Neural cell (in vitro differentiated cells): ENCODE measurements around the gene PIEZO1. TPM values are rescaled to one million over a fixed set of nuclear protein-coding genes. Genes with fewer than 3 reads are reported as not detected.

ENCODE experiments used
- H2AFZ ChIP-seq: fragments of 200-600, 300-800 bp; sonication (generic), shearing (Covaris generic); 2 replicates; pipeline ENCODE4 v1.6.0; 2014; ENCODE audit warnings: low read depth, mild to moderate bottlenecking, antibody characterized with exemption, low read length, moderate library complexity
- H3F3A ChIP-seq: fragments of 200-600 bp; shearing (Covaris generic); 2 replicates; pipeline ENCODE4 v1.6.1; 2016; ENCODE audit warnings: mild to moderate bottlenecking, moderate library complexity, mixed read lengths, antibody characterized with exemption, low read length; ENCODE audit not compliant: insufficient read depth, poor library complexity, severe bottlenecking
- H3K27ac ChIP-seq: fragments of 200-600, 300-800 bp; sonication (generic), shearing (Covaris generic); 2 replicates; pipeline ENCODE4 v1.5.1; 2014; ENCODE audit warnings: mild to moderate bottlenecking, low read length, moderate library complexity
- H3K27me3 ChIP-seq: fragments of 300-800, 200-600 bp; sonication (generic), shearing (Covaris generic); 2 replicates; pipeline ENCODE4 v1.6.0; 2014; ENCODE audit warnings: mild to moderate bottlenecking, low read depth, low read length, moderate library complexity; ENCODE audit not compliant: insufficient read depth
- H3K36me3 ChIP-seq: fragments of 300-800, 200-600 bp; sonication (generic), shearing (Covaris generic); 2 replicates; pipeline ENCODE4 v1.5.1; 2014; ENCODE audit warnings: mild to moderate bottlenecking, antibody characterized with exemption, low read length, moderate library complexity; ENCODE audit not compliant: insufficient read depth
- H3K4me2 ChIP-seq: fragments of 300-800, 200-600 bp; sonication (generic), shearing (Covaris generic); 2 replicates; pipeline ENCODE4 v1.6.0; 2014; ENCODE audit warnings: mild to moderate bottlenecking, low read length
- H3K4me3 ChIP-seq: fragments of 300-800, 200-600 bp; sonication (generic), shearing (Covaris generic); 2 replicates; pipeline ENCODE4 v1.5.1; 2014; ENCODE audit warnings: mild to moderate bottlenecking, low read length, moderate library complexity
- H3K79me2 ChIP-seq: fragments of 200-600 bp; shearing (Covaris generic); replicated peaks from 2 replicates; pipeline ENCODE4 v1.6.0; 2014; ENCODE audit warnings: mild to moderate bottlenecking, low read length, moderate library complexity; ENCODE audit not compliant: insufficient read depth
- H3K9ac ChIP-seq: fragments of 300-800, 200-600 bp; sonication (generic), shearing (Covaris generic); 2 replicates; pipeline ENCODE4 v1.6.1; 2016; ENCODE audit warnings: mild to moderate bottlenecking, low read length, mixed read lengths
- H3K9me2 ChIP-seq: fragments of 200-600 bp; shearing (Covaris generic); 2 replicates; pipeline ENCODE4 v1.6.1; 2016; ENCODE audit warnings: mild to moderate bottlenecking, low read length, mixed read lengths; ENCODE audit not compliant: insufficient read depth
- H3K9me3 ChIP-seq: fragments of 200-600, 300-800 bp; sonication (generic), shearing (Covaris generic); 2 replicates; pipeline ENCODE4 v1.6.1; 2016; ENCODE audit warnings: mild to moderate bottlenecking, mixed run types, low read length, moderate library complexity, mixed read lengths
- H4K20me1 ChIP-seq: fragments of 200-600 bp; shearing (Covaris generic); 2 replicates; pipeline ENCODE4 v1.6.1; 2016; ENCODE audit warnings: mild to moderate bottlenecking, mixed run types; ENCODE audit not compliant: insufficient read depth
- CTCF ChIP-seq: fragments of 450-650 bp; IDR thresholded peaks from 2 replicates; pipeline ENCODE4 v1.5.1; 2014; ENCODE audit warnings: antibody characterized with exemption, mild to moderate bottlenecking, moderate library complexity; ENCODE audit not compliant: poor library complexity, severe bottlenecking
- EP300 ChIP-seq: fragments of 450-650 bp; conservative IDR thresholded peaks from 2 replicates; pipeline ENCODE4 v1.6.1; 2014; ENCODE audit warnings: antibody characterized with exemption, mild to moderate bottlenecking, moderate library complexity; ENCODE audit not compliant: poor library complexity, severe bottlenecking
- EZH2 ChIP-seq: fragments of 200-600, 300-800 bp; shearing (Covaris generic), sonication (generic); IDR thresholded peaks from 2 replicates; pipeline ENCODE4 v1.6.1; 2014; ENCODE audit warnings: antibody characterized with exemption, low read length, borderline replicate concordance, mild to moderate bottlenecking; ENCODE audit not compliant: insufficient read depth, poor library complexity, severe bottlenecking
- MXI1 ChIP-seq: fragments of 450-650 bp; conservative IDR thresholded peaks from 2 replicates; pipeline ENCODE4 v1.6.1; 2014; ENCODE audit warnings: antibody characterized with exemption, mild to moderate bottlenecking; ENCODE audit not compliant: poor library complexity, severe bottlenecking
- POLR2AphosphoS5 ChIP-seq: IDR thresholded peaks from 2 replicates; pipeline ENCODE4 v1.6.1; 2012
- RAD21 ChIP-seq: fragments of 450-650 bp; conservative IDR thresholded peaks from 2 replicates; pipeline ENCODE4 v1.6.1; 2014; ENCODE audit warnings: antibody characterized with exemption, mild to moderate bottlenecking, moderate library complexity
- REST ChIP-seq: IDR thresholded peaks from 2 replicates; pipeline ENCODE4 v1.6.1; 2012; ENCODE audit warnings: borderline replicate concordance
- SMC3 ChIP-seq: fragments of 450-650 bp; conservative IDR thresholded peaks from 2 replicates; pipeline ENCODE4 v1.6.1; 2014; ENCODE audit warnings: antibody characterized with exemption, mild to moderate bottlenecking, moderate library complexity; ENCODE audit not compliant: poor library complexity
- TAF1 ChIP-seq: IDR thresholded peaks from 2 replicates; pipeline ENCODE4 v1.6.1; 2012; ENCODE audit warnings: low read depth
- polyA plus RNA-seq: library from polyadenylated mRNA; depleted of rRNA; stranded (reverse); fragments of >200 nt; gene quantifications from 2 replicates; pipeline ENCODE4 v1.2.3, GENCODE V29; 2014

The PIEZO1 gene
- polyA plus RNA-seq, 1 donor from 2014 or later = not detected

- H3K27ac ChIP-seq = no peak overlapping the region
- no peaks in the 10 kb centered on the region for H3K27me3 ChIP-seq
- no peaks in the 10 kb centered on the region for H4K20me1 ChIP-seq
- H3K9me2 ChIP-seq = no peaks in the 10 kb centered on the region
- H3K36me3 ChIP-seq = no peaks in the 10 kb centered on the region
- no peaks in the 10 kb centered on the region for H3F3A ChIP-seq
- H3K4me2 ChIP-seq = no peak overlapping the region
- H3K79me2 ChIP-seq = no peaks in the 10 kb centered on the region
- TF ChIP-seq MXI1 = no peak
- no peak for TF ChIP-seq REST
- no peak for TF ChIP-seq TAF1
- TF ChIP-seq CTCF = no peak
- no peak for TF ChIP-seq RAD21
- TF ChIP-seq POLR2AphosphoS5 = no peak
- TF ChIP-seq EZH2 = no peak
- no peak for TF ChIP-seq SMC3
- no peak for TF ChIP-seq EP300
- H3K4me3 ChIP-seq = no peak overlapping the region
- no peaks in the 10 kb centered on the region for H3K9me3 ChIP-seq
- H2AFZ ChIP-seq = no peak overlapping the region
- H3K9ac ChIP-seq = no peak overlapping the region
These were observed 72.0 kb downstream of the PIEZO1 start for GRCh38 chr16:88713054-88713453.

DNA sequence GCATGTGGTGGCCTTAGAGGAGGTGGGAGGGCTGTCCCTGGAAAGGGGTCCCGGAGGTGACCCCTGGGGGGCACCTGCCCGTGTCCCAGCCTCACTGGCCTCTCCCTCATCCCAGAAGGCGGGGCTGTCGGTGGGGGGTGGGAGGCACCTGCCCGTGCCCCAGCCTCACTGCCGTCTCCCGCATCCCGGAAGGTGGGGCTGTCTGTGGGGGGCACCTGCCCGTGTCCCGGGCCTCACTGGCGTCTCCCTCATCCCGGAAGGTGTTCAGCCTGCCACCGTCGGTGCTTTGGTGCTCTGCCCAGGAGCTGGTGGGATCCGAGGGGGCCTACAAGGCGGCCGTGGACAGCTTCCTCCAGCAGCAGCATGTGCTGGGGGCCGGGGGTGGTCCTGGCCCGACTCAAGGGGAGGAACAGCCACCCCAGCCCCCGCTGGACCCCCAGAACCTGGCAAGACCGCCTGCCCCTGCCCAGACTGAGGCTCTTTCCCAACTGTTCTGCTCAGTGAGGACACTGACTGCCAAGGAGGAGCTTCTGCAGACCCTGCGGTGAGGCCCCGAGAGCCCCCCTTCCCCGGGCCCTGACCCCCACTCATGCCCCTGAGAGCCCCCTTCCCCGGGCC is 72.5 kb downstream of the PIEZO1 start:
- H3K79me2 ChIP-seq = peaks cover under 1% of the 10 kb centered on the region
- no peaks in the 10 kb centered on the region for H3K36me3 ChIP-seq
- H3K9ac ChIP-seq = no peak overlapping the region

More for the DNA sequence above, 72.5 kb downstream of the PIEZO1 start:
- H3K27ac ChIP-seq = no peak overlapping the region
- TF ChIP-seq EP300 = no peak
- no peak for TF ChIP-seq SMC3
- TF ChIP-seq EZH2 = no peak
- no peak for TF ChIP-seq REST
- TF ChIP-seq MXI1 = no peak
- no peak for TF ChIP-seq CTCF
- TF ChIP-seq POLR2AphosphoS5 = no peak
- no peak for TF ChIP-seq RAD21
- TF ChIP-seq TAF1 = no peak
- no peak overlapping the region for H2AFZ ChIP-seq
- no peaks in the 10 kb centered on the region for H4K20me1 ChIP-seq
- no peaks in the 10 kb centered on the region for H3K27me3 ChIP-seq
- no peaks in the 10 kb centered on the region for H3F3A ChIP-seq
- no peak overlapping the region for H3K4me2 ChIP-seq
- no peak overlapping the region for H3K4me3 ChIP-seq
- H3K9me2 ChIP-seq = no peaks in the 10 kb centered on the region
- H3K9me3 ChIP-seq = no peaks in the 10 kb centered on the region
